Stimulated activated CD4-positive, alpha-beta T cell treated with anti-CD3 and anti-CD28 coated beads, Interleukin-4, amount 100 ng/mL, for 1 hour (primary cell): ENCODE measurements around the gene IFNA1.
"Not testable (repeated sequence)": the region's sequence is repeated elsewhere in the genome, so short reads cannot be mapped to it uniquely, and the experiment has no call there.

Experiments
- DNase-seq: peaks from one replicate; pipeline ENCODE4 v3.0.0-alpha.2; 2020

The IFNA1 gene

GRCh38 chr9:21449312-21449711 is 9.1 kb downstream of the IFNA1 start:
- not testable (repeated sequence) for DNase-seq

- DNase-seq = no peak
Observed at GRCh38 chr9:21450733-21451394, 10.6 kb downstream of the IFNA1 start.

DNA sequence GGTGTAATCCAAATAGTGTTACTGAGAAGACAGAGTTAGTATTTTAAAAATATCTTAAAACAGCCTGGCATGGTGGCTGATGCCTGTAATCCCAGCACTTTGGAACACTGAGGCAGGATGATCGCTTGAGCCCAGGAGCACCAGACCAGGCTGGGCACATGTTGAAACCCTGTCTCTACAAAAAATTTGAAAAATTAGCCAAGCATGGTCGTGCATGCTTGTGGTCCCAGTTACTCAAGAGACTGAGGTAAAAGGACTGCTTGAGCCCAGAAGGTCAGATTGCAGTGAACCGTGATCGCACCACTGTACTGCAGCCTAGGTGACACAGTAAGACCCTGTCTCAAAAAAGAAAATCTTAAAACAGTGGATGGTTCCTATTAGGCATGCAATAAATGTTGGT is 12.4 kb downstream of the IFNA1 start:
- DNase-seq = no peak

DNA sequence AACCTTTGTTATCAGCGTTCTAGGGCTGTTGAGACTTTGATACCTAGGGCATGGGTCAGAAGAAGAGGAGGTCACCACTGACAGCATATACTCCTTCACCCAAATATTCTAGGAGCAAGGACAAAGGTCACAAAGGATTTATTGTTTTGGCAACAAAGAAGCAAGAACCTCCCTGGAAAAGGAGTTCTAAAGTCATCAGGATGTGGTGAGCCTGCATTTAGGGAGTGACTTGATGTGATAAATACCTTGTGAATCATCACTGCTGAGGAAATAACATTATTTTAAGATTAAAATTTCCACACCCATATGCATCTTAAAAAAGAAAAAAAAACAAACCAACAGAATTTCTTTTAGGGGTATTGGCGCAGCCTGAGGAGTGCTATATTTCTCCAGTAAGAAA is 13.9 kb downstream of the IFNA1 start:
- no peak for DNase-seq

DNA sequence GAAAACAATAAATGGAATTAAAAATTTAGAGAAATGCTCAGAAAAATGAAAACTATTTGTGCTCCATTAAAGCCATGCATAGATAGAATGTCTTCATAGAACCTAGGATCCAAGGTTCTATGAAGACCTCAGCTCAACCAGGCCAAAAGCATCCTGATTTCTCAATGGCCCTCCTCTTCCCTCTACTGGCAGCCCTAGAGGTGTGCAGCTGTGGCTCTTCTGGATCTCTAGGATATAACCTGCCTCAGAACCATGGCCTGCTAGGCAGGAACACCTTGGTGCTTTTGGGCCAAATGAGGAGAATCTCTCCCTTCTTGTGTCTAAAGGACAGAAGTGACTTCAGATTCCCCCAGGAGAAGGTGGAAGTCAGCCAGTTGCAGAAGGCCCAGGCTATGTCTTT is 15.1 kb downstream of the IFNA1 start:
- no peak for DNase-seq

DNA sequence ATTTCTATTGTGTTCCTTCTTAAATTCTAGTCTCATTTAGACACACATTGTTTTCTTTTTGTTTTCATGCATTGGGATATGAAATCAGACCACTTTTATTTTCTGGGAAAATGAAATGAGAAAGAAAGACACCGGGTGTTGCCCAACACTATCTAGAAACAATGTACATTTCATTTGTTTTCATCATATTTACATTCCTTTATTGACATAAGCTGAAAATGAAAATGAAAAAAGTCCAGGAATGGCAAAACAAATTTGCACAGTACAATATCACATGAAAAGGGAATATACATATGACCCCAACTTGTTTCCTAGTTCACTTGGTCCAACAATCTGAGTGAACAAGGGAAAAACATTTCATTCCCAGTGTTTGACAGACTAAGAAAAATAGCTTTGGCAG is 21.1 kb downstream of the IFNA1 start:
- DNase-seq = no peak

- DNase-seq = no peak
Observed at GRCh38 chr9:21465138-21465537, 24.9 kb downstream of the IFNA1 start.

DNA sequence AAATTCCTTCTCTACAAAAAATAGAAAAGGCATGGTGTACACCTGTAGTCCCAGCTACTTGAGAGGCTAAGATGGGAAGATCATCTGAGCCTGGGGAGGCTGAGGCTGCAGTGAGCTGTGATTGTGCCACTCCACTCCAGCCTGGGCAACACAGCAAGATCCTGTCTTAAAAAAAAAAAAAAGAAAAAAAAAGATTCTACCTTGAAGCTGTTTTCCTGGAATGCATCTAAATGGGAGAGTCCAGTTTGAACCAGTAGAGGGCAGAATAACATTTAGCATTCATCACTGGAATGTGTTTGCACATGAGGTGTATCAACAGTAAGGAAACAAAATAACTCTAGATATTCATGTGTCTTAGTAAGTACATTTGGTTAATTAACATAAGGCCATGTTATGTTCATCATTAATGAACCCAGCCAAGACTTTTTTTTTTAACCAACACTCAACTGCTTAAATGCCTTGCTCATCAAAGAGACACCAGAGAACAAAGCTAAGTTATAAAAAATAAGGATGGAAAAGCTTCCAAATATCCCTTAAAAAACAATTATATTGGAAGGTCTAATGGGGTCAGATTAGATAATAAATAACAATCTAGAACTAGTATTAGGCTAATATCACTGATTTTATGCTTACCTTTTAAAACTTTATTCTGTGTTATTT is 25.8 kb downstream of the IFNA1 start:
- DNase-seq = no peak

DNA sequence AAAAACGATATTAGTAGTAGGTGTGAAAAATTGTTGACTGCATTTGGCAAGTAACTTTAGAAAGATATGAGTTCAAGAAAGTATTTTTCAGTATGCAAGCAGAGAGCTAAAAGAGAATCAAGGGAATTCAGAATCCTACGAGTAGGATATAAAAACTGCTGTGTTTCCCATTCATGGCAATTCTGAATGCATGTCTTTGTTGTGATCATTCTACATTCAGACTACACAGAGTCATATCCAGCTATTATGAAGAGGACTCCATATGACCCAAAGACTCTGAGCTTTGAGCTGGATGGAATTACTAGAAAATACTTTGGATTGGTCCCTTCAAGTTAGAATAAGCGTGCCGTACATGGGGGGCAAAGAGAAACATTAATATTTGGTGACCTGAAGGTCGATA is 29.9 kb downstream of the IFNA1 start:
- DNase-seq = no peak

DNA sequence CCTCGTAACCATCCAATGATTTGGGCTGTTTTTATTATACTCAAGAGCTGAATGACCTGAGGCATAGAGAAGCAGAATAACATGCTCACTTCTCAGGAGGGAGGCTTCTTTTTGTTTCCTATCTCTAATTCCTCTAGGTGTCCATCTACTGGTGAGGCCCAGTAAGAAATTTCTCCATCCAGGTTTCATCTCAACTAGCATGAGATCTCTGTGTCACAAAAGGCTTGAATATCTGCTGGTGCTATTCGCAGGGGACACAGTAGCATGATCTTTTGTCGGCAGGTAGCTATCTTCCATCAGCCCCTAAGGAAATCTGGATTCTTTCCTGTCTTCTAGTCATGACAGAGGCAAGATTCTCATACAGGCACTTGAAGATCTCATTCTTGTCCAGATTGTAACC is 33.0 kb downstream of the IFNA1 start:
- no peak for DNase-seq

- no peak for DNase-seq
Observed at GRCh38 chr9:21477466-21477865, 37.2 kb downstream of the IFNA1 start.

DNA sequence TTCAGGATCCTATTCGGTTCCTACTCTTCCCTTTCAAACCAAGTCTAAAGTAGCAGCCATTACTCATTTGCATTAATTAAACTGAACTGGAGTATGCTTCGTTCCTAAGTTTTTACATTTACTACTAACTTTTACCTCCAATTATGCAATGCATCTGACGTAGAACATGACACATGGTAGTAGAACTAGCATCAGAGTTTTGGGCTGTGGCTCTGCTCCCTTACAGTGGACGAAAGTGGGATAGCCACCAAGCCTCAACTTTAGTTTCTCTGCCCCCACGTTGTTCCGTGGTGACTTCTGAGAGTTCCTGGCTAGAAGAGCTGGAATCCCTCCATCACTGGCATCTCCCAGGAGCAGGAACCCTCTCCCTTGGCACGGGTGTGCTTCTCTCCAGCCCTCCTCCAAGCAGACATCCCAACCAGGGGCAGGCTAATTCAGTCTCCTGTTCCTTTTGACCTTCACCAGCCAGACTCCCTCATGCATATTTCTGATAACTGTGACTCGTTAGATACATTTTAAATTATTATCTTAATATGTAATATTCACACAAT is 39.0 kb downstream of the IFNA1 start:
- no peak for DNase-seq

GRCh38 chr9:21481470-21482056 is 41.3 kb downstream of the IFNA1 start:
- DNase-seq = no peak

DNA sequence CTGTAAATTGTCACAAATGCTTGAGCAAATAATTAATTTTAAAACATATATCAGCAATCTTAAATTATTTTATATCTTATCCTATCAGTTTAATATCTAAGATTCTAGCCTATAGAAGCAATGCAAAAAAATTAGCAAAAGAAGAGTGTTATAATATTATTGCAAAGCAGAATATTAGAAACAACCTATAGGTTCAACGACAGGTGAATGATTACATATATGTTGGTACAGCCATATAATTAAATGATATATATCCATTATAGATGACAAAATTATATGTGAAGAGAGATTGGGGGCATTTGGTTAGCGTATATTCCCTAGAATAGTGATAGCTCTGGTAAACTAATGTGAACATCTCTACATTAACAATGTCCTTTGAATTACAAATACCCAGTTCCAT is 42.0 kb downstream of the IFNA1 start, which contains the start of gene IFNE:
IFNE (minus strand) TSS at position 101 of the 400 bp plus-strand sequence. CDS start 619 bp downstream, outside the sequence.
- no peak for DNase-seq
